H1 (cell line): ENCODE measurements around the gene CDC5L. TPM values are rescaled to one million over a fixed set of nuclear protein-coding genes. Genes with fewer than 3 reads are reported as not detected.

Experiments
- CTCF ChIA-PET: fragments of 300-600 bp; sonication (Branson Sonifier 250); formaldehyde crosslinking; loops from one replicate; lab custom pipeline; 2021; ENCODE audit not compliant: partially characterized antibody; lab: Charles Lee
- POLR2A ChIA-PET: fragments of 300-600 bp; sonication (Branson Sonifier 250); formaldehyde crosslinking; loops from one replicate; lab custom pipeline; 2021; ENCODE audit warnings: inconsistent platforms; ENCODE audit not compliant: partially characterized antibody; lab: Charles Lee
- DNase-seq, 2 experiments: peaks; one replicate each; pipeline versions ENCODE4 v3.0.0 to v3.0.0-alpha.2; 2010 to 2022; ENCODE audit warnings: low spot score in 2 of 2, low read depth in 1 of 2, mixed read lengths in 1 of 2
- FAIRE-seq: peaks from 2 replicates; lab custom pipeline; 2011; peaks lifted over from hg19 to GRCh38; lab: Jason Lieb, UNC
- H2AFZ ChIP-seq: 2 replicates; pipeline ENCODE4 v1.8.1; 2012; ENCODE audit warnings: low read length, inconsistent platforms
- H2AK5ac ChIP-seq: 2 replicates; pipeline ENCODE4 v1.6.1; 2013; ENCODE audit warnings: low read depth, low read length
- H2BK120ac ChIP-seq: replicated peaks from 2 replicates; pipeline ENCODE3; 2013; ENCODE audit warnings: low read depth, low read length, inconsistent platforms
- H2BK12ac ChIP-seq: 2 replicates; pipeline ENCODE4 v1.6.1; 2013; ENCODE audit warnings: low read depth, low read length
- H2BK15ac ChIP-seq: 2 replicates; pipeline ENCODE4 v1.6.1; 2013; ENCODE audit warnings: low read length
- H2BK20ac ChIP-seq: 2 replicates; pipeline ENCODE4 v1.6.1; 2013; ENCODE audit warnings: low read length
- H2BK5ac ChIP-seq: 2 replicates; pipeline ENCODE4 v1.6.1; 2013; ENCODE audit warnings: low read depth, low read length
- H3K14ac ChIP-seq: 2 replicates; pipeline ENCODE4 v1.6.1; 2013; ENCODE audit warnings: inconsistent platforms; ENCODE audit not compliant: insufficient read length
- H3K18ac ChIP-seq: 2 replicates; pipeline ENCODE4 v1.6.1; 2013; ENCODE audit warnings: low read length; ENCODE audit errors: extremely low read depth
- H3K23ac ChIP-seq: 2 replicates; pipeline ENCODE4 v1.6.1; 2013; ENCODE audit warnings: inconsistent platforms; ENCODE audit not compliant: insufficient read length
- H3K23me2 ChIP-seq: 2 replicates; pipeline ENCODE4 v1.6.1; 2013; ENCODE audit warnings: low read depth, low read length
- H3K27ac ChIP-seq: 2 replicates; pipeline ENCODE4 v1.6.1; 2011; ENCODE audit warnings: low read depth, low read length, inconsistent platforms
- H3K27me3 ChIP-seq, 4 experiments: replicated peaks in 1 of 4; 1 replicate in 1 of 4; 2 replicates in 3 of 4; pipeline versions ENCODE4 v1.6.1 to v1.8.1; 2011 to 2013; ENCODE audit warnings: low read length in 3 of 4, mild to moderate bottlenecking in 3 of 4, inconsistent platforms in 2 of 4, mixed read lengths in 2 of 4, moderate library complexity in 1 of 4; ENCODE audit not compliant: control insufficient read depth in 3 of 4, insufficient read depth in 3 of 4; ENCODE audit errors: extremely low read depth in 1 of 4
- H3K36me3 ChIP-seq, 4 experiments: 2 replicates each; pipeline versions ENCODE4 v1.6.1 to v1.8.1; 2011 to 2013; ENCODE audit warnings: mild to moderate bottlenecking in 4 of 4, low read length in 3 of 4, moderate library complexity in 2 of 4, control low read depth in 1 of 4, inconsistent platforms in 1 of 4; ENCODE audit not compliant: insufficient read depth in 4 of 4, control insufficient read depth in 2 of 4
- H3K4ac ChIP-seq: replicated peaks from 2 replicates; pipeline ENCODE3; 2013; ENCODE audit warnings: low read length, low read depth, mixed read lengths, inconsistent platforms; ENCODE audit not compliant: insufficient read length
- H3K4me1 ChIP-seq, 4 experiments: replicated peaks in 1 of 4; 1 replicate in 1 of 4; 2 replicates in 3 of 4; pipeline versions ENCODE4 v1.6.1 to v1.8.1; 2011 to 2013; ENCODE audit warnings: low read length in 3 of 4, inconsistent platforms in 2 of 4, mixed read lengths in 1 of 4; ENCODE audit not compliant: insufficient read depth in 4 of 4, control insufficient read depth in 3 of 4
- H3K4me2 ChIP-seq, 2 experiments: 2 replicates each; pipeline versions ENCODE4 v1.6.1 to v1.8.1; 2011 to 2013; ENCODE audit warnings: low read depth in 2 of 2, low read length in 2 of 2, control low read depth in 1 of 2, inconsistent platforms in 1 of 2, mild to moderate bottlenecking in 1 of 2; ENCODE audit not compliant: insufficient read depth in 1 of 2
- H3K4me3 ChIP-seq, 4 experiments: fragments of 200-600, 300-600 bp in 1 of 4; sonication (generic), shearing (Covaris generic), sonication (Bioruptor Twin) in 1 of 4; 2 replicates each; pipeline versions ENCODE4 v1.5.1 to v1.8.1; 2011 to 2016; ENCODE audit warnings: low read length in 4 of 4, low read depth in 3 of 4, control low read depth in 2 of 4, inconsistent platforms in 2 of 4, mild to moderate bottlenecking in 2 of 4, mixed read lengths in 1 of 4, moderate library complexity in 1 of 4; ENCODE audit not compliant: insufficient read depth in 2 of 4; ENCODE audit errors: extremely low read depth in 1 of 4
- H3K56ac ChIP-seq: replicated peaks from 2 replicates; pipeline ENCODE3; 2013; ENCODE audit warnings: low read depth, mild to moderate bottlenecking, mixed read lengths, low read length, inconsistent platforms; ENCODE audit not compliant: insufficient read length
- H3K79me1 ChIP-seq: 2 replicates; pipeline ENCODE4 v1.6.1; 2013; ENCODE audit warnings: low read depth, low read length, control low read depth
- H3K79me2 ChIP-seq, 2 experiments: 2 replicates each; pipeline versions ENCODE4 v1.6.1 to v1.8.1; 2012 to 2013; ENCODE audit warnings: low read length in 2 of 2, mild to moderate bottlenecking in 2 of 2, inconsistent platforms in 1 of 2; ENCODE audit not compliant: insufficient read depth in 2 of 2, control insufficient read depth in 1 of 2
- H3K9ac ChIP-seq, 4 experiments: replicated peaks in 1 of 4; 1 replicate in 1 of 4; 2 replicates in 3 of 4; pipeline versions ENCODE4 v1.6.1 to v1.8.1; 2011 to 2013; ENCODE audit warnings: low read depth in 3 of 4, low read length in 3 of 4, control low read depth in 2 of 4, mild to moderate bottlenecking in 2 of 4, moderate library complexity in 2 of 4, inconsistent platforms in 1 of 4; ENCODE audit errors: extremely low read depth in 1 of 4
- H3K9me3 ChIP-seq, 2 experiments: 2 replicates each; pipeline versions ENCODE4 v1.6.1 to v1.8.1; 2012 to 2013; ENCODE audit warnings: mild to moderate bottlenecking in 2 of 2, moderate library complexity in 2 of 2, control low read depth in 1 of 2, inconsistent platforms in 1 of 2, low read depth in 1 of 2, low read length in 1 of 2, mixed read lengths in 1 of 2; ENCODE audit not compliant: insufficient read depth in 2 of 2
- H4K20me1 ChIP-seq, 2 experiments: replicated peaks in 1 of 2; 2 replicates each; pipeline versions ENCODE3 to v1.8.1; 2011 to 2013; ENCODE audit warnings: inconsistent platforms in 2 of 2, low read length in 2 of 2, mild to moderate bottlenecking in 1 of 2; ENCODE audit not compliant: insufficient read depth in 2 of 2, control insufficient read depth in 1 of 2
- H4K5ac ChIP-seq: 2 replicates; pipeline ENCODE4 v1.6.1; 2013; ENCODE audit warnings: low read length, low read depth, mixed read lengths, inconsistent platforms; ENCODE audit not compliant: insufficient read length
- H4K8ac ChIP-seq: 2 replicates; pipeline ENCODE4 v1.8.0; 2013; ENCODE audit warnings: mild to moderate bottlenecking, moderate library complexity, low read length, inconsistent platforms; ENCODE audit not compliant: insufficient read depth; ENCODE audit errors: extremely low read depth
- H4K91ac ChIP-seq: replicated peaks from 2 replicates; pipeline ENCODE3; 2013; ENCODE audit warnings: low read length, mixed read lengths, inconsistent platforms; ENCODE audit not compliant: insufficient read length
- BRCA1 ChIP-seq: IDR thresholded peaks from 2 replicates; pipeline ENCODE4 v1.6.1; 2012; ENCODE audit warnings: low read depth, low read length, improper control_type of control experiment
- CBX8 ChIP-seq: fragments of 300-800, 300-1000 bp; sonication (generic); IDR thresholded peaks from 2 replicates; pipeline ENCODE4 v1.7.1; 2016; ENCODE audit warnings: low read depth, low read length, borderline replicate concordance
- CEBPB ChIP-seq: IDR thresholded peaks from 2 replicates; pipeline ENCODE4 v1.6.1; 2012; ENCODE audit warnings: low read depth, low read length
- FOSL1 ChIP-seq: IDR thresholded peaks from 2 replicates; pipeline ENCODE4 v1.6.1; 2011; ENCODE audit warnings: mild to moderate bottlenecking, low read depth, low read length, moderate library complexity; ENCODE audit not compliant: insufficient read depth
- KDM1A ChIP-seq: fragments of 200-600, 300-600 bp; sonication (generic); IDR thresholded peaks from 2 replicates; pipeline ENCODE4 v1.7.1; 2016; ENCODE audit warnings: mild to moderate bottlenecking, low read length, borderline replicate concordance
- KDM4A ChIP-seq: IDR thresholded peaks from one replicate; pipeline ENCODE4 v1.7.1; 2012; ENCODE audit warnings: low read depth, mild to moderate bottlenecking, moderate library complexity, low read length, inconsistent platforms; ENCODE audit not compliant: severe bottlenecking
- POU5F1 ChIP-seq: IDR thresholded peaks from 2 replicates; pipeline ENCODE4 v1.6.1; 2011; ENCODE audit warnings: low read depth, mild to moderate bottlenecking, low read length, moderate library complexity
- RBBP5 ChIP-seq: IDR thresholded peaks from 2 replicates; pipeline ENCODE4 v1.7.1; 2012; ENCODE audit warnings: low read depth, mild to moderate bottlenecking, inconsistent platforms, low read length, moderate library complexity, borderline replicate concordance
- RXRA ChIP-seq: IDR thresholded peaks from 2 replicates; pipeline ENCODE4 v1.6.1; 2011; ENCODE audit warnings: low read depth, mild to moderate bottlenecking, low read length, moderate library complexity; ENCODE audit not compliant: insufficient read depth
- SP4 ChIP-seq: IDR thresholded peaks from 2 replicates; pipeline ENCODE4 v1.6.1; 2012; ENCODE audit warnings: low read length, inconsistent platforms
- SRF ChIP-seq: IDR thresholded peaks from 2 replicates; pipeline ENCODE4 v1.6.1; 2011; ENCODE audit warnings: mild to moderate bottlenecking, low read depth, low read length, moderate library complexity
- WGBS, 2 experiments: shearing (Covaris generic) in 1 of 2; methylation state at CpG; one replicate each; pipeline versions ENCODE4 v1.1.6 to v1.1.7; 2013 to 2015; ENCODE audit warnings: low lambda C conversion rate in 2 of 2, mixed read lengths in 2 of 2, inconsistent platforms in 1 of 2, low coverage in 1 of 2, missing lambda C conversion rate in 1 of 2; ENCODE audit not compliant: insufficient replicate concordance in 2 of 2, insufficient coverage in 1 of 2, insufficient read length in 1 of 2; ENCODE audit errors: extremely low coverage in 1 of 2, missing lambda C conversion rate in 1 of 2; 5-methylcytosine and 5-hydroxymethylcytosine counted together
- polyA plus RNA-seq, 7 experiments: library from polyadenylated mRNA; depleted of rRNA in 3 of 7; stranded (reverse) in 5 of 7; unstranded in 2 of 7; fragments of >200 nt in 5 of 7; fragments of 200-250 nt in 2 of 7; gene quantifications; 1 replicate in 5 of 7; 2 replicates in 1 of 7; 4 replicates in 1 of 7; pipeline versions ENCODE4 v1.2.1 to v1.2.3, GENCODE V29; 2011 to 2013; ENCODE audit warnings: missing spikeins in 2 of 7, mixed read lengths in 2 of 7
- total RNA-seq: library from RNA; stranded (reverse); fragmentation: NEBNext Ultra II Directional; extraction: Animal tissue kit (Norgen Biotek cat#: 25700); gene quantifications from 2 replicates; pipeline ENCODE4 v1.2.1, GENCODE V29; 2021
- TF ChIP-seq, protein P1 (sequence below): IDR thresholded peaks from 2 replicates; pipeline ENCODE4 v1.6.1; 2011; ENCODE audit warnings: low read depth, mild to moderate bottlenecking, low read length; ENCODE audit not compliant: insufficient read depth
- TF ChIP-seq, protein P2 (sequence below): IDR thresholded peaks from 2 replicates; pipeline ENCODE4 v1.6.1; 2011; ENCODE audit warnings: low read length, improper control_type of control experiment

Gene CDC5L
- total and polyA plus RNA-seq, 2 of the 8 experiments (the other 6 are each of a cell fraction or from before 2014, with no cell fraction given): 8.4 to 32.8 TPM

DNA sequence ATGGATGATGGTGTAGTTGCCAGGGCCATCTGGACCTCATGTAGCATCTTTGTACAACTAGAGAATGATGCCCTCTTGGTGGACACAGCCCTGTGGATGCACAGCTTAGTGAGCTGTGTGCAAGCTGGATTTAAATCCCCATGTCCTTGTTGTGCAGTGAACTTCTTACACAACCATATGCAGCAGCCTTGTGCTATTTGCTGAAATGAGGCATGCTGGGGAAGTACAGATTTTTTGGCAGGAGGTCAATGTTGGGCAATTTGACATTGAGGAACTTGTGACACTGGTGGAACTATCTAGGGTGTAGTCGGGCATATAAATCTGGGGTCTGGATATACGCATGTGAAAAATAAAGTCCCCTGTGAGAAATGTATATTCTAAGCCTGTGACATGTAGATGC lies 5.8 kb upstream of the CDC5L start:
- 92% methylated on average over 2 of the region's 2 CpGs; no CpG with 5 or more reads in 1 of the 2 experiments for WGBS, 2 experiments
- TF ChIP-seq SP4: no peak
- TF ChIP-seq RBBP5: no peak
- TF ChIP-seq, protein P1, sequence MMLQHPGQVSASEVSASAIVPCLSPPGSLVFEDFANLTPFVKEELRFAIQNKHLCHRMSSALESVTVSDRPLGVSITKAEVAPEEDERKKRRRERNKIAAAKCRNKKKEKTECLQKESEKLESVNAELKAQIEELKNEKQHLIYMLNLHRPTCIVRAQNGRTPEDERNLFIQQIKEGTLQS: no peak
- TF ChIP-seq POU5F1: no peak
- TF ChIP-seq SRF: no peak
- no peak for TF ChIP-seq RXRA
- no peak for TF ChIP-seq FOSL1
- TF ChIP-seq CBX8: no peak
- no peak for TF ChIP-seq BRCA1
- TF ChIP-seq, protein P2, sequence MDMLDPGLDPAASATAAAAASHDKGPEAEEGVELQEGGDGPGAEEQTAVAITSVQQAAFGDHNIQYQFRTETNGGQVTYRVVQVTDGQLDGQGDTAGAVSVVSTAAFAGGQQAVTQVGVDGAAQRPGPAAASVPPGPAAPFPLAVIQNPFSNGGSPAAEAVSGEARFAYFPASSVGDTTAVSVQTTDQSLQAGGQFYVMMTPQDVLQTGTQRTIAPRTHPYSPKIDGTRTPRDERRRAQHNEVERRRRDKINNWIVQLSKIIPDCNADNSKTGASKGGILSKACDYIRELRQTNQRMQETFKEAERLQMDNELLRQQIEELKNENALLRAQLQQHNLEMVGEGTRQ: no peak
- TF ChIP-seq CEBPB: no peak
- no peak for TF ChIP-seq KDM4A
- no peak for TF ChIP-seq KDM1A

More for the DNA sequence above, 5.8 kb upstream of the CDC5L start:
- Histone ChIP-seq H3K18ac (no peak overlapping the region), H3K4me1 (peaks cover 0 to 2% (median 0%) of the 10 kb centered on the region in 4 experiments; a peak in 2 of 7 replicates), H2BK120ac (no peak overlapping the region), H3K4me2 (no peak overlapping the region), H2BK12ac (no peak overlapping the region), H4K8ac (no peak overlapping the region), H2BK15ac (no peak overlapping the region), H3K79me2 (no peaks in the 10 kb centered on the region), H3K23me2 (no peaks in the 10 kb centered on the region), H3K23ac (no peak overlapping the region), H2BK5ac (no peak overlapping the region), H3K9ac (no peak overlapping the region), H2BK20ac (no peak overlapping the region), H4K5ac (no peak overlapping the region), H3K14ac (no peak overlapping the region), H4K91ac (no peak overlapping the region), H3K79me1 (no peaks in the 10 kb centered on the region), H3K4ac (no peak overlapping the region), H3K36me3 (no peaks in the 10 kb centered on the region), H2AK5ac (no peak overlapping the region), H3K4me3 (no peak overlapping the region), H3K27me3 (no peaks in the 10 kb centered on the region), H4K20me1 (no peaks in the 10 kb centered on the region), H3K56ac (no peak overlapping the region), H3K9me3 (no peaks in the 10 kb centered on the region), H3K27ac (no peak overlapping the region), H2AFZ (no peak overlapping the region)
- FAIRE-seq: no peak
- CTCF ChIA-PET: interaction anchor here (0.9 to 2.1 kb wide), 2 partner anchors 43 to 77 kb away, joined by 3 to 4 read pairs; no protein-coding TSS in a partner anchor
- POLR2A ChIA-PET: no interaction called here
- DNase-seq: no peak
